AG04449 (cell line): ENCODE results near the gene HIGD2B.
"Not testable (repeated sequence)": the region's sequence is repeated elsewhere in the genome, so short reads cannot be mapped to it uniquely, and the experiment has no call there.

ENCODE experiments used
- CTCF ChIA-PET: fragments of 350-600 bp; formaldehyde crosslinking; extraction: SDS; loops from one replicate; lab custom pipeline; 2021; ENCODE audit warnings: antibody characterized with exemption; lab: Yijun Ruan, JAX
- POLR2A ChIA-PET: fragments of 400-600, 350-600 bp; formaldehyde crosslinking; extraction: SDS; loops from one replicate; lab custom pipeline; 2020; ENCODE audit warnings: antibody characterized with exemption, inconsistent platforms; lab: Yijun Ruan, JAX
- DNase-seq: peaks from one replicate; pipeline ENCODE4 v3.0.0-alpha.2; 2010; ENCODE audit warnings: low read depth, low spot score
- H3K4me3 ChIP-seq: 2 replicates; pipeline ENCODE4 v1.5.1; 2011; ENCODE audit warnings: low read depth, mild to moderate bottlenecking, control low read depth, low read length

Gene HIGD2B

DNA sequence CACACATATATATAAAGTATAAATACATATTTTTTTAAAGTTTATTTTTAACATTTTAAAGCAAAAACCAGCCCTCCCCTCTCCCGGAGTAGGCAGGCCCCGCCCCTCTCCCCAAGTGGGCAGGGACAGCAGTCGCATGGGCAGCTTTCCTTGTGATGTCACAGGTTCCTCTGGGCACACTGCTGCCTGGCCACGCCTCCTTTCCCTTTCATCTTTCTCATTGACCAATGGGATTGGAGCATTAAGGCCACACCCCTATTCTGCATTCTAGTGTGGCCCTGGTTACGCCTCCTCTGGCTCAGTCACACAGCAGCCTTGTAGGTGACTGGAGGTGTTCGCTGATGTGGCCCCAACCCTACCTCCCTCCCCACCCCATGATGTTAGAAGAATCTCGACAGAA is 31.6 kb downstream of the HIGD2B start, which contains the start of gene GOLGA6B:
GOLGA6B (plus strand) TSS at position 301 of the 400 bp plus-strand sequence; CDS start at position 342, 41 bp downstream.
- DNase-seq, CTCF ChIA-PET, H3K4me3 ChIP-seq, POLR2A ChIA-PET: not testable (repeated sequence)

DNA sequence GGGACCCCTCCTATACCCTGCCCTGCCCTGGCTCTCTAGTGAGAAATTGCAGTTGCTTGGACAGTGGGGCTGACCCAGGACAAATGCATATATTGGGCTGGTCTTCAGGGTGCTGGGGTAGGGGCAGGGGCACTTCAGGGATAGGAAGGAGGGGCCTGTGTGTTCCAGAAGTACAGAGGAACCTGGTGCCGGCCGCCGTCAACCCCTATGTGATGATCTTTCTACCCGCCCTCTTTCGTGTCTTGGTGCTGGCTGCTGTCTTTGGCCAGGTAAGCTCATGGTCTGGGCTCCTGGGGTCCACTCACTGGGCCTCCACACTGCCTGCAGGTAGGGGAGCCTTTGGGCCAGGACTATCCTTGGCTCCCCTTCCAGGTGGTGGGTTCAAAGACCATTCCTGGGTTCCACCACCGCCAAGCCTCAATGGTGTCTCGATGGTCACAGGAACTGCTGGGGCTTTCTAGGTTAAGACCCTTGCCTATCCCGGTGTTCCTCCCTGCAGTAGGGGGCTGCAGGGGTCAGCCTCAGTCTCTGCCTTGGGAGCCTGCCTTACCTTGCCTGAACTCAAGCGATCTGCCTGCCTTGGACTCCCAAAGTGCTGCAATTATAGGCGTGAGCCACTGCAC is 37.2 kb downstream of the HIGD2B start:
- DNase-seq, POLR2A ChIA-PET, H3K4me3 ChIP-seq, CTCF ChIA-PET: not testable (repeated sequence)

DNA sequence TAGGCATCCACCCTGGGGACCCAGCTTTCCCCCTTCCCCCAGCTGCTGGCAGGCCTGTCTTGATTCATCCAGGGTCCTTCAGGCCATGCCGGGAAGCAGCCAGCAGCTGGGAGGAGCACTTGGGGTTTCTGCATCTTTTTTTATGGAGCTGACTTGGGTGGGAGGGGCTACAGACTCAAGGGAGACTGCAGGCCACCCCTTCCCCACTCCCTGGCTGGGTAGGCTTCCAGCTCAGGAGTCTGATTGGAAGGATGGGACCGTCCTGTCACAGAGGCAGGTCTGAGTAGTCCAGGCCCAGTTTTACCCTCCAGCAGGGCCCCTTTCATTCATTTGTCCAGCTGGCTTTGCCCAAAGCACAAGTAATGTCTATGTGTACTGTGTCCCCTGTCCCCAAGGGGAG is 43.7 kb downstream of the HIGD2B start:
- H3K4me3 ChIP-seq, DNase-seq, CTCF ChIA-PET, POLR2A ChIA-PET: not testable (repeated sequence)

DNA sequence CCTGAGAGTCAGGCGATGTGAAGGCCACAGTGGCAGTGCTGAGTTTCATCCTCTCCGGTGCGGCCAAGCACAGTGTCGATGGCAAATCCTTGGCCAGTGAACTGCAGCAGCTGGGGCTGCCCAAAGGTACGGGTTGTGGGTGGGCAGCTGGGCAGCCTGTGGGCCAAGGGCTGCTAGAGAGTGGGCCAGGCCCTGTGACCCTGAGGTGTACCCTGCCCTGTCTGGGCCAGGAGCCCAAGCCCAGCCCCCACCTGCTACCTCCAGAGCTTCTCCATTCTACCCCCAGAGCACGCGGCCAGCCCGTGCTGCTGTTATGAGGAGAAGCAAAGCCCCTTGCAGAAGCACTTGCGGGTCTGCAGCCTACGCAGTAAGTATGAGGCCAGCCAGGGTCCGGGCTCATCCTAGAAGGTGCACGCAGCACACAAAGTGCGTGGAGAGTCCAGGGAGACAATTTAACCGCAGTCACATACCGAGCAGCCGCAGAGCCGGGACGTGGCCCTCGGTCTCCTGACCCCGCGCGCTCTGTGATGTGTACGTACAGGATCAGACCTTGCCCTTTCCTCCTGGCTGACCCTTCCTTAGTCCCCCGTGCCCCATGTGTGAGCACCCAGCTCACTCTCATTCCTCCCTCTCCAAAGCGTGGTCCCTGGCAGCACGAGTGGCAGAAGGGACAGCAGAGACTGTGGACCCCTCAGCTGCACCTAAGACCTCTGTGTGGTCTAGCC is 46.1 kb downstream of the HIGD2B start:
- H3K4me3 ChIP-seq, DNase-seq, POLR2A ChIA-PET, CTCF ChIA-PET: not testable (repeated sequence)

DNA sequence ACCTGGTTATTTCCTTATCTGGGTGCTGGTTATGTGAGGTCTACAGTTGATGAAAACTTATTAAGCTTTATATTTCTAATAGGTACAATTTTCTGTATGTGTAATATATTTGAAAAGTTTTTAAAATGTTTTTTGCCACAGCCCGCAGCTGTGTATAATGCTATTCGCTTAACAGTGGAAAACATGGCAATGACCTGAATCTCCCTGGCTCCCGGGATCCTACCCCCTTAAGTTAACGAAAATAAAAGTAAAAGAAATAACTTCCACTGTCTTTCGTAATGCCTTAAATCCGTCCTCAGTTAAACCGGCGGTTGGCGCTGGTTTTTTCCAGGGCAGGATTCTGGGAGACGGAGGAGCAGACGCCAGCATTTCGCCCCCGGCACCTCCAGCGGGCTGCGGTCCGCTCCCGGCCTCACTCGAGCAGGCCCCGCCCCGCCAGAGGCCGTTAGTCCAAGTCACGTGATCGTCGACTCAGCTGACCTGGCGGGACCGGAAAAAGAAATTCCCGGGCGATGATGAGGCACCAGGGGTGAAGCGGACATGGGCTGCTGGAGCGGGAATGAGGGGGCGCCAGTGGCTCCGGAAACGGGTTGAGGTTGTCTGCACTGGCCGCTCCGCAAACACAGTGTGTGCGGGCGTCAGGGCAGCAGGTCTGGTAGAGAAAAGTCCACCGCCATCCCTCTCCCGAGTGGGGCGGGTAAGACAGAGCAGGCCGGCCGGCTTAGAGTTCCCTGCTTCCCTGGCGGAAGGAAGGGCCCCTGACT is 49.3 kb downstream of the HIGD2B start:
- H3K4me3 ChIP-seq, result peak overlapping the region; percentile 48
- POLR2A ChIA-PET, CTCF ChIA-PET: not testable (repeated sequence)
- DNase-seq, result peak; percentile 5

DNA sequence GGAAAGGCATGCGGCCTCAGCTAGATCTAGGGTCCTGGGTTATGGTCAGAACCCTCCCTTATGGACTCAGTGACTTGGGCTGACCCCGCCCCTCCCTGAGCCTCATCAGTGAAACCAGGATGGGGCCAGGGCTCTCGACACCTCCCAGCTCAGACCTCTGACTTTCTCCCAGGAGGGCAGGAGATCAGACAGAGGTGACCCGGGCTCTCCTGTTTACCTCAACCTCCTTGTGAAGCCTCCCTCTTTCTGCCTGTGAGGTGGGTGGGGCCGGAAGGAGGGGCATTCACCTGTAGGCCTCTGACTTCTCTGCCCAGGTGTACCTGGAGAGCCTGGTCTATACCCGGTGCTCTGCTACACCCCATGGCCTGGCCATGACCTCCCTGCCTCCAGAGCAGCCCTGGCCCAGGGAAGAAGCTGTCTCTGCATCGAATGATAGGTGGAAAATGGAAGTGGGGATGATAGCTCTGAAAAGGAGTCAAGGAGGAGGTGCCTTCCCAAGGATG is 56.9 kb downstream of the HIGD2B start:
- CTCF ChIA-PET, H3K4me3 ChIP-seq, POLR2A ChIA-PET, DNase-seq: not testable (repeated sequence)

DNA sequence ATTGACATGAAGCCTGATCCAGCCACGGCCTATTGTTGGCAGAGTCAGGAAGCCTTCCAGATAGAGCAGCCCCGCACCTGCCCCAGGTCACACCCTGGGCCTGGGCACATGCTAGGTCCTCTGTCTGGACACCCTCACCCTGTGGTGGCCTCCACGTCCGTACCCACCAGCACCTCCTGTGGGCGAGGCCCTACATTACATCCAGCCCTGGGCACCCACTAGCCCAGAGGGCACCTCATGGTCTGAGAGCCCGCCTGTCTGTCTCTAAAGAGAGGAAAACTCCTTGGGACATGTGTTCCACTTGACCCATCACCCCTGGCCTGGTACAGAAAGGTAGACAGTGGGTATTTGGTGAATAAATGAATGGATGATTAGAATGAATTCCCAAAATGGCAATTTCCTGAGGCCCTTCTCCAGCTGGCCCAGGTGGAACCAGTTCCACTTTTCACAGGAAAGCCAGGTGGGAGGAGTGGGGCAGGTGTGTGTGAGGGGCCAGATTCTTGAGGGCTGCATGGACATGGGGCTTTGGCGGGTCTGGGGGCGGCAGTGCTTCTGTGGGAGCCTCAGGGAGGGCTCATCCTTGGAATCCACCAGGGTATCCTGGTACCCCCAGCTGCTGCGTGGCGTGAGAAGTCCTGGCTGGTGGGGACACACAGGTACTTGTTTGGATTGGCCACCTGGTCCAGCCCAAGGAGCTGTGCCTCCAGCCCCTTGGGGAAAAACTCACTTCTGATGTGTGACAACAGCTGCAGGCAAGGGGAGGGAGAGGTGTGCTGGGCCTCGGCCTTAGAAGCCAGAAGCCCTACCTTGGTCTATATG is 57.5 kb downstream of the HIGD2B start:
- CTCF ChIA-PET, POLR2A ChIA-PET, H3K4me3 ChIP-seq, DNase-seq: not testable (repeated sequence)

DNA sequence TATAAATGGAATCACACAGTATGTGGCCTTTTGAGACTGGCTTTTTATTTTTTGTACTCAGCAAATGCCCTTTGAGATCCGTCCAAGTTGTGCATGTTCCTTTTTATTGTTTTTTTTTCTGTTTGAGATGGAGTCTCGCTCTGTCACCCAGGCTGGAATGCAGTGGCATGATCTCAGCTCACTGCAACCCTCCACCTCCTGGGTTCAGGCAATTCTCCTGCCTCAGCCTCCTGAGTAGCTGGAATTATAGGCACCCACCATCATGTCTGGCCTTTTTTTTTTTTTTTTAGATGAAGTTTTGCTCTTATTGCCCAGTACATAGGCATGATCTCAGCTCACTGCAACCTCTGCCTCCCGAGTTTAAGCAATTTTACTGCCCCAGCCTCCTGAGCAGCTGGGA is 59.8 kb downstream of the HIGD2B start:
- POLR2A ChIA-PET, result interaction anchor here (0.6 kb wide), 1 partner anchor 16 kb away, joined by 5 read pairs; no protein-coding TSS in a partner anchor
- DNase-seq, CTCF ChIA-PET, H3K4me3 ChIP-seq: not testable (repeated sequence)
